IPS-11a (cell line): ENCODE measurements around the gene PCNX2.
A peak's percentile ranks its signal among the peaks of the same experiment; 100 is the strongest.

ENCODE experiments used
- H3K4me3 ChIP-seq: one replicate; pipeline ENCODE4 v1.5.1; 2013; ENCODE audit warnings: low read depth, low read length, control low read depth

Gene PCNX2

DNA sequence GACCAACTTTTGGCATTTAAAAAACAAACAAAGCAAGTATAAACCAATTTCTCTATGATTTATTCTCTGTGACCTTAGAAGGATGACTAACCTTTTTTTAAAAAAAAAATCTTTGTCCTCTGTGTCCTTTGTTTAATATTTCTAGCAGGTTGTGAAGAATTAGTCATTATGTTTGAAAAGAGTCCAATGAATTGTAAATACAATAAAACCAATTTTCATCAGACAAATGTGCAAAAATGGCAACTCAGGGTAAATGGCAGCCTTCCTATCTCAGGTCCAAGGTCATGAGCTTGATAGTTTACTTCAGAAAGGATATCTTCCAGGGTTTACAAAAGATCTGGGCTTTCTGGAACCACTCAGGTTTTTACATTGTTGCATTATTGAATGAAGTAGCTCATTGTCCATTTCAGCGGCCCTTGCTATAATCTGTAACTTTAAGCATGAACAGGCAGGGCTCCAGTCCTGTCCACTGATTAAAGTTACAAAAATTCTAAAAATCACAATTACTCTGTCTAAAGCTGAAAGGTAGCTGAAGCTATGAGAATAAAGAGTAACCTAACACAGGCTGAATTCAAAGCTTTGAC, 20.3 kb upstream of the PCNX2 start:
- no peak overlapping the region for H3K4me3 ChIP-seq

DNA sequence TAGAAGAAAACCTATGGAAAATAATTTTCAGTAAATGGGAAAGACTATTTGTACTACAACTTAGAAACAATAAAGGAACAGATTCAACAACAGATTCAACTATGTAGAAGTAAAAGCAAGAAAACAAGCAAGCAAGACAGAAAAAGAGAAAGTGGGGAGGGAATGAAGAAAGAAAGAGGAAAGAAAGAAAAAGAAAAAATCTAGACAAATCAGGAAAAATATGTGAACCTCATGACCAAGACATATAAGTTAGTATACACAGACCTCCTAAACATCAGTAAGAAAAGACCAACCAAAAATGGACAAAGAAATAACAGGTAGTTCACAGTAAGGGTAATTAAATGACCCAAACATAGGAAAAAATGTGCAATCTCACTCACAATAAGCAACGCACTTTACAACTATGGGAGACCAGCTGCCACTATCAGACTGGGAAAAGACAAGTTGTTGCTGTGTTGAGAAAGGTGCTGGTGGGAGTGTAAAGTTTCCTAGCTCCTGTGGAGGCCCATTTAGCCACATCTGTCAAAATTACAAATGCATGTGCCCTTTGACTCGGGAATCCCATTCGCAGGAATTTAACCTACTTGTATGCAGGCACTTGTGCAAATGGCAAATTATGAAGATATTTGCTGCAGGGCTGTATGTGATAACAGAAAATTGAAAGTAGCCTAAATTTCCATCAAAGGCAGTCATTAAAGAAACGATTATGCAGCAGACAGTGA, 18.1 kb upstream of the PCNX2 start:
- H3K4me3 ChIP-seq, result no peak overlapping the region

DNA sequence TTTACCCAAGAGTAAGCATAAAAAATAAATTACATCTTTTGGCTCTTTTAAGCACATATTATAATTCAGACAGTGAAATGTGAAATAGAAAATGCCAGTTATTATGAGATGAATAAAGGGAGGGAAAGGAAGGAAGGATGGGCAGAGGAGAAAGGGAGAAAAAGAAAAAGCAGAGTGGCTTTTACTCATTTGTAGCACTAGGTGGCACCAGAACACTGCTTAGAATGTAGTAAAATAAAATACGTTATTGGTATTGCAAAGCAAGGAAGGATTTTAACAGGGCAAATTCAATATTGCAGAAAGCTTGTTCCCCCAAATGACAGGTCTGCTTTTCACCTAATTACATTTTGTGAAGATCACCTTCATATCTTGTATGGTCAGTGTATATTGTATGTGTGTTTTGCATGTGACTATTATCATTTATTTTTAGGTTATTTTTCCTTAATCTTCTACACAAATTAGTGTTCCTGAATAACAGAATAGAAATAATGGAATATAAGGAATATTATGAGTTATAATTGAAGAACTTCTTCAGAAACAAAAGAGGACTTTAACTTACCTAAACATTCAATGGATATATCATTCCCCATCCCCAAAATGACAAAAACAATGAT, 9.1 kb upstream of the PCNX2 start:
- no peak overlapping the region for H3K4me3 ChIP-seq

DNA sequence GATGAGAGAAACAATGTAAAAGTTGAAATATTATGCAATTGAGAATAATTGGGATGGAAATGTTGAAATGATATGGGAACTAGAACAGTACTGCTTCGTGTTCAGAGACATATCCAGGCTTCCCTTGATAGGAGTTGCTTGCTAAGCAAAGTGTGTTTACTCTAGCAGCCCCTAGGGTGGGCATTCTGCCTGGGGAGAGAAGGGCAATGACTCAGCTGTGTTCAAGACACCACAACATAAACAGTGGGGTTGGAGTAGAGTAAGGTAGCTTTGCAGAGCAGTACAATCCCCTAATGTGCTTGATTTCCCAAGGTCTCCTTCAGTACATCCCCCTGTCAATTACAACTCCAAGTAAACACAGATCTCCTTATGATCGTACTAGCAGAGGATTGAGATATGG, 4.8 kb upstream of the PCNX2 start:
- no peak overlapping the region for H3K4me3 ChIP-seq

DNA sequence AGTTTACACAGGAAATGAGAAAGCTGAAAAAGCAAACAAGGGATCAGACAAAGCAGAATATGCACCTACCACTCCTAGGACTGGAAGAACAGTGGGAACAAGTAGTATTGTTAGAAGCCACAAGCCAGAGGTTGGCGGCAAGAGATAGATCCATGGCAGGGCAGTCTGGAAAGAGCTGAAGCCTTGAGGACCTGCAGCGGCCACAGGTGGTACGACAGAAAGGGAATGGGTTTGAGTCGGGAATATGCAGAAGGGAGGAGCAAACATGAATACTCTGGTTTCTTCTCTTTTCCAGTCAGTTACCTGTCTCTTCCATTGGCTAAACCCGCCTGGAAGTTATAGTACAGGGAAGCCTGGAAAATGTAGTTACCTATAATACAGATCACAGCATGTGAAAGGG, 3.9 kb upstream of the PCNX2 start:
- no peak overlapping the region for H3K4me3 ChIP-seq

DNA sequence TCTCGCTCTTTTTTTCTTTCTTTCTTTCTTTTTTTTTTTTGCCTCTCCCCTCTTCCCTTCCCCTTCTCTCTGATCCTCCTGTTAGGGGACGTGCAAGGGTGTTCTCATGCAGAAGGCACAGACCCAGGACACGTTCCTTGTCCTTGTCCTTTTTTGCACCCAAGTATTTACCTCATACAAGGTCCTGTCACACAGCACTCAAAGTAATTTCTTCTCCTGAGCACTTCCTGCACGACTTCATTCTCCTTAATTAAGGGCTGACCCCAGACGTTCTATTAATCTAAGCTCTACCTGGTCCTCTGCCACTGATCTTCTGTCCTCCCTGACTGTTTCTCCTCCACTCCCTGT, 424 bp upstream of the PCNX2 start:
- peak overlapping the region; percentile 86 for H3K4me3 ChIP-seq

DNA sequence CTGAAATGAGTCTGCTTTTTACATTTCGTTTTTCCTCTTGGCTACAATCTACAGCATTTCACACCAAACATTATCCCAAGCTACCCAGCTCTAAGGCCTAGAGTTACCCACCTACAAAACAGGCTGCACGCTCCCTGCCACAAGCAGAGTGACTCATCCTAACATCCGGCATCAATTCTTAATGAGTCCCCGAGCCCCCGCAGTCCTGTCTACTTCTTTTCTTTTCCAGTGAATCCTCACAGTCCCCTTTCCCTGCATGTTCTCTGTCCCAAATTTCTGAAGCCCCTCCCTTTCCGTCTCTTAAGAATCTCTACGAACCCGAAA, 650 bp downstream of the PCNX2 start:
- H3K4me3 ChIP-seq, result peak overlapping the region; percentile 86

DNA sequence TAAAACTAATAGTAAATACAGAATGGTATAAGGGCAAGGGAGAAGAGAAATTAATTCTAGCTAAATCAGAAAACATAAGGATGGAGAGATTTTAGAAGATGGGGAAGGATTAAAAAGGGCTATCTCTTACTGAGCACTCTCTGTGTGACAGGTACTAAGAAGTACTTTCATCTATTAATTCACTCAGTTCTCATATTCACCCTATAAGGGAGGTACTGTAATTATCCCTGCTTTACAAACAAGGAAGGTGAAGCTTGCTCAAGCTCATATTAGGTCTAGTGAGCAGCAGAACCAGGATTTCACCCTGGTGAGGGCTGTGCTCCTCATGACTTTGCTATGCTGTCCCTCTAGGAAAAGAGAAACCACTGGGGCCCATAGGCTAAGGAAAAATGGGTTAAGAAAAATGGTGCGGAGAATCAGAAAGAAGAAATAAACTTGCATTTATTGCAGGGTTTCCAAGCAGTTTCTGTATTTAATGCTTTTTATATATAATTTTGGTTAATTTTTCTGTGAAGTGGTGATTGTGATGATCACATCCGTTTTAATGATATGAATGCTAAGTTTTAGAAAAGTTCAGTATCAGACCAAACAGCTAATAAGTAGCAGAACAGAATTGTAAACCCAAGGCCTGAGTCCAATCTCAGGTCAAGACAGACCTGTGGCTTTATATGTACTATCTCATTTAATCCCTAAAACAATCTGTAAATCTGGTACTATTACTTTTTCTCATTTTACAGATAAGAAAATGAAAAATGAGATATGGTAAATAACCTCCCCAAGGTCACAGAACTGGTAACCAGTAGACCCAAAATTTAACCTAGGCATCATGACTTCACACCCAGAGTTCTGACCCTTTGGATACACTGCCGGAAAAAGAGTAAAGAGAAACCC, 1.7 kb downstream of the PCNX2 start:
- H3K4me3 ChIP-seq, result no peak overlapping the region

DNA sequence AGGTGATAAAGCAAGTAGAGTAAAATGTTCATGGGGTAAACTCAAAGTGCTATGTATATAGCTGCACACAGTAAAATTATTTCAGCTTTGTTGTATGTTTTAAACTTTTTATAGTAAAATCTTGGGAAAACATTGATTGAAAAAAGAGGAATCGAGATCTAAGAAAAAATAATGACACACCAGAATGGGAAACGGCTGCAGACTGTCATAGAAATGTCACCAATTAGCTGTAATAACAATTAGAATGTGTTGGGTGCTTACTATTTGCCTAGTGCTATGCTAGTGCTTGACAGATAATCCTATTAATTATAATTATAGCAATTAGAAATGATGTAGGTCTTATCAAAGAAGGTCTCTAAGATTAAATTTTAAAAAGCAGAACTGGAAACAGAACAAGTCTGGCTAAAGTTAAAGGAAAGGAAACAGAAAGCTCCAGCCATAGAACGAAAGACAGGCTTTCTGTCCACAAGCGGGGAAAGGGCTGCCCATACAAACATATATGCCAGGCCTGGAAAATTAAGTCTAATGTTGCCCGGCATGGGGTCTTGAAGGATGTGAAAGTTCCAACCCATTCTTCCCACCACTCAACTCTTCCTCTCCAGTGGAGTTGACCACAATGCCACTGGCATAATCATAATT, 5.0 kb downstream of the PCNX2 start:
- H3K4me3 ChIP-seq, result no peak overlapping the region

DNA sequence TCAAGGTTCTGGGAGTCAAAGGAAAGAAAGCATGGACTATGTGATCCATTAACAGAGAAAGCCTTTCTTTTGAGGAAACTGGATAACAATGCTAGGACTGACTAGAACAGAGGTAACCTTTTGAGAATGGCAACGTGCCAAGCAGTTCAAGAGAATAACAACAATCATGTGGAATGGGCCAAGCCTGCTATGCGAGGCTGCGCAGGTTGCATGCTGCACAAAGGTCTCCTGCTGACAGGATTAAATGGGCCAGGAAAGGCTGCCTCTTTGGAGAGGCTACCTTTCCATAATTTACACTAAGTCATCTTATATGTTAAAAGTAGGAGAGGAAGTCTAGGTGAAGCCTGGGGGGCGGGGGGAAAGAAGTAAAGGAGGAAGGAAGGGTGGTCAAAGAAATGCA, 5.8 kb downstream of the PCNX2 start:
- H3K4me3 ChIP-seq, result no peak overlapping the region

DNA sequence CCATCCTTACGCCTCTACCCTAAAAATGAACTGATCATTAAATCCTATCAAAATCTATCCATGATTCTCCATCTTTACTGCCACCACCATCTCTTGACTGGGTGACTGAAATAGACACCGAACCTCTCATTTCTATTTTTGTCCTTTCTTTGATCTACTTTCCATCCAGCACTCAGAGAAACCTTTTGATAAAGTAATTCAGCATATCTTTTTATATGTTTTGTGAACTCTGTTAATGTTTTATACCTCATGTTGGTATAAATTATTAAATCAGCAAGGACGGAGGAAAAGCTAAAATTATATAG, 13.0 kb downstream of the PCNX2 start:
- no peak overlapping the region for H3K4me3 ChIP-seq

DNA sequence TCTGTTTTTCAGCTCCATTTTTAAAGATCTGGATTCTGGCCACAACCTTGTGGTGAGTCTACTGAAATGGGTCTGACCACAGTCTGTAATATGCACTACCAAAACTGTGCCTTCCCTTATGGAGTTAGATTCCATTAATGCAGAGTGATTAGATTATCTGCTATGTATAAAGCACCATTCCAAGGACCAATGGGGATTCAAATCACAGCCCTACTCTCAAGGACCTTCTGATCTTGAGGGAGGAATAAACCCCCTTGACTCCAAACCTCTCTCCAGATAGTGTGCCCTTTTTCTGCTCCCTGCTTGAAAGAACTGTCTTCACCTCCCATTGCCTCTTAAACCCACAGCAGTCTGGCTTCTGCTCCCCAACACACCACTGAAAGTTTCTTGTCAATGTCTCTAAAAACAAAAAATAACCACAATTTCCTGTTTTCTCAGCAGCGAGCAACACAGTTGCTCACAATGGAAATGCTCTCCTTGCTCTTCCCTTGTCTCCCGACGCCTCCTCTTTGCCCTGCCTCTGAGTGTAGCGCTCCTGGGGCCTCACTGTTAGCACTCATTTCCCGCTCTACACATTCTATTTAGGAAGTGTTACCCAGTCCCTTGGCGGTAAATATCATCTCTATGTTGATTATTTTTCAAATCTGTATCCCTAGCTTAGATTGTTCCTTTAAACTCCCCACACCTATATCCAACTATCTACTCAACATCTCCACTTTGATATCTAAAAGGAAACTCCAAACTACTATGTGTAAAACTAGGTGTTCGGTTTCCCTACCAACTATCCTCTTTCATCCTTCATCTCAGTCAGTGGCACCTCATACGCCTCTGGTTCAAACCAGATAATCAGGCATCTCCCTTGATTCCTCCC, 13.6 kb downstream of the PCNX2 start:
- H3K4me3 ChIP-seq, result no peak overlapping the region

DNA sequence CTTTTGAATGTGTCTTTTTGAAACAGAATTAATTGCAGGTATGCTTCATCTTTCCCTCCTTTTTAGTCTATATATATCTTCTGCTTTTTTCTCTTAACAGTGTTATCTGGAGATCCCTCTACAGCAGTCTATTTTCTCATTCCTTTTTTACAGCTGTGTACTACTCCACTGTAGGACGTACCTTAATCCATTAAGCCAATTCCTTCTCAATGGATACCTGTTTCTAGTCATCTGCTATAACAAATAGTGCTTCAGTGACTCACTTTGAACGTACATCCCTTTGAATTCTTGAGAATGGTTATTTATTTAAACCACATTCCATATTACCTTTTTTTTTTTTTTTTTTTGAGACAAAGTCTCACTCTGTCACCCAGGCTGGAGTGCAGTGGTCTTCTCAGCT, 15.6 kb downstream of the PCNX2 start:
- H3K4me3 ChIP-seq, result no peak overlapping the region

DNA sequence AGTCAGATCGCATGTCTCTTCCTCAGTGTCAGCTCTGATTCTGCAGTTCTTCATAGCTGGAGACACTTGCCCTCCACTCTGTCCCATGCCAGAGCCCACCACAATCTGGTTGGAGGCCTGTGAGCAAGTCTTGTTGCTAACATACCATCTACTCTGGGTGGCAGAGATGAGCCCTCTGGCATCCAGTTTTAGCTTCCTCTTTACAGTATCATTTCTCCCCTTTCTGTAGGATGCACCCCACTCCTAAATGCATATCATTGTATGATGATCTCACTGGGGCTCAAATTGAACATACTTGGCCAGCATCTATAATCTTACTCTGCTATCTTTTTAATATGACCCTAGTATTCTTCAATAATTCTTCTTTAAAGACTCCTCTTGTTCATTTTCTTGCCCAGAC, 16.9 kb downstream of the PCNX2 start:
- no peak overlapping the region for H3K4me3 ChIP-seq

DNA sequence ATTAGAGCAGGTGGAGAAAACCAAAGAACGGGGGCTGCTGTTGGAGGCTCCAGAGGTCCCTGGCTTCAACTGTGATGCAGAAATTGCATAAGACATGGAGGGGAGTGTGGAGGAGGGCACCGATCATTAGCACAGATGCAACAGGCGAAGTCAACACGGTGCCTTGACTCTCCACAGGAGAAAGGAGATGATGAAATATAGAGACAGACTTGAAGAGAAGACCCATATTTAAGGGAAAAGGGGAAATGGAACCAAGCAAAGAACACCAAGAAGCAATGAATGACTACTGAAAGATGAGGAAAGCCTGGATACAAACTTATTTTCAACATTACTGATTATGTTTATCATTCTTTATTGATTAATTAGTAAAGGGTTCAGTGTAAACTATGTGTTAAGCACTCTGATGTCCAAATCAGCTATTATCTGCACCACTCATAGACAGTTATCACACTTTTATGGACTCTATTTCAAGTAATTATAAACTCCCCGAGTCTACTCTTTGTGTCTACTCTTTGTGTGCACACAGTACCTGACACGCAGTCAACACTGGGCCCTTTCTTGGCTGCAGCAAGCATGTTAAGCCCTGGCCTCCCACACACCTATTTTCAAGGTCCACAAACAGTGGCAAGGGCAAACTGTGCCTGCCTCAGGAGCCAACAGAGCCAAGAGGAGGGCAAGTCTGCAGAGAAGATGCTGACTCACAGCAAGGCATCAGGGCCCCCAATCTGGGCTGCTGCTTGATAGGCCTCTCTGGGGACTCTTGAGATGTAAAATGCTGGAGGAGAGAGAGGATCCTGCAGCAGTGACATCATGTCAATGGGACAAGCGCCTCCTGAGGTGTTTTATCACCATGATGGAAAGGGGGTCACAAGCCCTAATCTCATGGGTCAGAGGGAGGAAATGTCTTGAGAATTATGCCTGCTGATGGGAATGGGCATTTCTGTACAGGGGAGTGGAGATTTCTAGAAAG, 17.6 kb downstream of the PCNX2 start:
- H3K4me3 ChIP-seq, result no peak overlapping the region

DNA sequence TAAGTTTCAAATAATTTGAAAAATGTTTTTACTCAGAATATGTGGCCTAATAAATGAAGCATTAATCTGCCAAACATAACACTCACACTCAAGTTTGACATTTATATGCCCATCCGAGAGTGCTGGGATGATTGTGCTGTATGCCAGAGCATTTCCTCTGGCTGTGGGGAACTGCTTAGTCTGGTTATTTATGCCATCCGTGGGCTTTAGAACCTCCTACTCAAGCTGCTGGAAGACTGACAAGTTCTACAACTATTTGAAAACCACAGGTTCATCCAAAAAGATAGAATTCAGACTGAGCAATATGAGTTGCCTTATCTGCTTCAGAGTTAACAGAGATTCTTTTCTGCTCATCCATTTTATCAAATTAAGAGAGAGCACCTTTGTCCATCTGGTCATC, 25.9 kb downstream of the PCNX2 start:
- no peak overlapping the region for H3K4me3 ChIP-seq

DNA sequence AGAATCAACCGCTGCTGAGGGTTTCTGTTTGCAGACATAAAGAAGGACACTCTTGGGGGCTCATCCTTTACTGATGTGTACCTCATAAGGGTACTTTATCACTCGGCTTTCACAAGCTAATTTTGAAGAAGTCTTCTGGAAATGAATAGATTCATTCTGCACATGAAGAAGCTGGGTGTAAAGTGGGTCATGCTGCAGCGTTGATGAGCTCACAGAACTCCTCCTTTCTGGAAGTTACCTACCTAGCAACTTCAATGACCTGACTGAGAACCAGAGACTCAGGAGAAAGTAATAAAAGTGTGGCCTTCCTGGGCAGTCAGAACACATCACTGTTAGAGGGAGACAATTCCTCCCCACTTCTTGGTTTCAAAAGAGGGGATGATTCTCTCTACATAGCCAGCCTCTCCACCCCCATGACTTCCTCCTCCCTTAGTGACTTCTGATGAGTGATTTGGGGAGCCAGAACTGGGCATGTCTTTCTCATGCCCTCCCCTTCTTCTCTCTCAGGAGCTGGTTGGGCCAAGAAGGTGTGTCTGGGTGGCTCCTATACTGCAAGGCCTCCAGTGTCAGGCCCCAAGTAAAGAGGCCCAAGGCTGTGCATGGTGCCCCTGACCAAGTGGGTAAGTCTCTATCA, 27.0 kb downstream of the PCNX2 start:
- no peak overlapping the region for H3K4me3 ChIP-seq

DNA sequence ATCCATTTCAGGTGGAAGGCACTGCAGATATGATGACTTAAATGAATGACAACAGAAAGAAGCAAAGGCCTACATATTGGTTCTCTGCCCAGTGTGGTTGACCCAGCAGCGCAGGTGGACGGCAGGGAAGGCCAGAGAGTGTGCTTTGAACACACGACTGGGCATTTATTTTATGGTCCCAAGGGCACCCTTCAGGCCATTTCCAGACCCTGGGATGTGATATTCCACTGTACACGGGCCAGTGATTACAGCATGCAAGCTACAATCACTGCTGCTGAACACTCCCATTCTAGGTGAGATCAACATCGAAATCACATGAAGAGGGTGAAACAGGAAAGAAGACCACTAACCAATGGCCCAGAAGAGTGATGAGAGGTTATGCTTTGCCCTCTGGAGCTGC, 33.8 kb downstream of the PCNX2 start:
- H3K4me3 ChIP-seq, result no peak overlapping the region

DNA sequence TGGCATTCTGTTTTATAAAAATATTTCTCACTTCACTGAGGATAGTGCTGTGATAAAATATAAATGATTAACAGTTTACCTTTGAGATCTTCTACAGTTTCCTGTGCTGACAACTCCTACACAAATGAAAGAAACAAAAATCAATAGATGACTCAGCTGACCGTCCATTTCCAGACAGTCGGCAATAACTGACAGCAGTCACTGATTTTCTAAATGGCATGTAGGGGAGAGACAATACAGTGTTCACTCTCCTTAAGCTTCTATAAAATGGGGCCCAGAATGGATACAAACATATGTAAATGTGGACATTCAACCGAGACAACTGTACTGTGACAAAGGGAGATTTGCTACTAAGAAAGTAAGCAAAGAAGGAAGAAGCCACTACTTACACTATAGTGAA, 34.3 kb downstream of the PCNX2 start:
- no peak overlapping the region for H3K4me3 ChIP-seq
